Psoas muscle (tissue), 8 donors: ENCODE results near the gene STXBP6. TPM values are rescaled to one million over a fixed set of nuclear protein-coding genes. Genes with fewer than 3 reads are reported as not detected.

ENCODE experiments used
- ATAC-seq, 4 donors: fragments of 200-7000 bp; cut with Tn5 transposase; one replicate each; pipeline ENCODE4 v1.9.1; 2020; ENCODE audit warnings: moderate library complexity in 3 of 4, mild to moderate bottlenecking in 2 of 4
- DNase-seq, 2 donors: peaks; one replicate each; pipeline ENCODE4 v3.0.0-alpha.2; 2020
- H3K27ac ChIP-seq: fragments of 200-600 bp; one replicate; pipeline ENCODE4 v1.8.0; 2022
- H3K27me3 ChIP-seq, 3 donors: fragments of 200-600 bp in 1 of 3; one replicate each; pipeline versions ENCODE4 v1.6.1 to v1.8.0; 2013 to 2022; ENCODE audit warnings: low read length in 2 of 3, mild to moderate bottlenecking in 2 of 3, moderate library complexity in 1 of 3; ENCODE audit not compliant: insufficient read depth in 3 of 3
- H3K36me3 ChIP-seq, 2 donors: fragments of 200-600 bp in 1 of 2; one replicate each; pipeline versions ENCODE4 v1.6.1 to v1.8.0; 2013 to 2022; ENCODE audit warnings: low read depth in 1 of 2, mild to moderate bottlenecking in 1 of 2, moderate library complexity in 1 of 2; ENCODE audit not compliant: insufficient read depth in 1 of 2
- H3K4me1 ChIP-seq: fragments of 200-600 bp; one replicate; pipeline ENCODE4 v1.8.0; 2022
- H3K4me3 ChIP-seq: fragments of 200-600 bp; one replicate; pipeline ENCODE4 v1.8.0; 2022; ENCODE audit warnings: mild to moderate bottlenecking
- H3K9me3 ChIP-seq: fragments of 200-600 bp; one replicate; pipeline ENCODE4 v1.8.0; 2022
- WGBS, 3 donors: extraction: QIAGEN DNeasy Blood & Tissue Kit; methylation state at CpG; one replicate each; pipeline versions ENCODE4 v1.1.6 to v1.1.7; 2013; 5-methylcytosine and 5-hydroxymethylcytosine counted together
- intact Hi-C, 2 donors: fragments of 100-400 bp; cut with DNase I; formaldehyde crosslinking; loops; one replicate each; pipeline versions ENCODE4 v1.11.0 to v1.14.2; 2022
- polyA plus RNA-seq, 3 donors: library from polyadenylated mRNA; stranded (reverse); fragments of 200-250 nt; gene quantifications; one replicate each; pipeline ENCODE4 v1.2.3, GENCODE V29; 2013
- total RNA-seq, 4 donors: library from RNA; stranded (reverse); fragmentation: NEBNext Ultra II Directional in 2 of 4; extraction: Animal tissue kit (Norgen Biotek cat#: 25700) in 2 of 4; gene quantifications; one replicate each; pipeline versions ENCODE4 v1.2.1 to v1.2.4, GENCODE V29; 2021 to 2023
- TF ChIP-seq, protein P1 (sequence below): fragments of 200-600 bp; IDR thresholded peaks from one replicate; pipeline ENCODE4 v1.8.0; 2022; ENCODE audit warnings: antibody characterized with exemption
- donor health status: healthy with polysubstance abuse.
- donor health status: DM: no; HTN: no; CAD: no; lungs with moderate emphysema.
- donor health status: Bipolar disorder and iron deficiency.
- donor health status: healthy.
- donor health status: DM: yes; HTN: yes; CAD: no.
- donor health status: DM: no; HTN: no; CAD: no.
- donor health status: DM: no; HTN: no; CAD: no.
- donor health status: DM: yes; HTN: yes; CAD: no.

Gene STXBP6
- total and polyA plus RNA-seq, 7 donors: 1.1 to 3.5 (median 2.2) TPM

DNA sequence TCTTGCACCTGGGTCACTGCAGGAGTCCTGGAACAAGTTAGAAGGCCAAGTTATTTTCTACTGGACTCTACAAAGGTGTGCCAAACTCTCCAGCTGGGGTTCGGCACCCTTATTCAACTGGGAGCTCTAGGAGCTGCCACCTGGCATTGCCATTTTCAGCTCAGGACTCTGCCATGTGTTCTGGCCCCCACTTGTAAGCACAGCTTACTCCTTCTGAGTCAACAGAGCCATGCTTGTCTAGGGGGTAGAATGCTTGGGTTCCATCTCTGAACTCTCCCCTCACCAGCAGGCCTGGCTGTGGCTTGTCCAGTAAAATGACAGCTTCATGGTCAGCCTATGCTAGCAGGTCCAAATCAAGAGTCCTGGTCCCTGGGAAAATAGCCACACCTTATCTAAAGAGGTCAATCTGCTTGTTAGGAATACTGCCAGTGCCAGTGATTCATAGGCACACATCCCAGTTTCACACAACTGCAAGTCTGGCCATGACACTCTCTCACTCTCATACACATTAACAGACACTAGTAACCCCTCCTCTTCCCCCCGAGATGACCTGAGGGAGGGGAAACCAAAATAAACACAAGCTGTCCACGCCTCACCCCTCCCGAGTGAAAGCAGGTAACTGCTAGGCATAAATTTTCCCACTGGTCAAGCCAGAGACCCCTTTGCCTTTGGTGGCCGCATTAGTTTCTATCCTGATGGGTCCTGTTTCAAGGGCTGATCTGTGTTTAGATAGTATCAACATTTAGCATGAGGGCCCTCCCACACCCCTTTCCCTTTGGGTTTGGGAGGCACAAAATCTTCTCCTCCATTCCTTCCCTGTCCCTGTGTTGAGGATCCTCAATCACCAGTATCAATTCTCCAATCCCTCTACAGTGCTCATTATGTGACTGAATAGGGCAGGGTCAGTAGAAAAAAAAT, 233.7 kb downstream of the STXBP6 start:
- DNase-seq (no peak), ATAC-seq (no peak)
- intact Hi-C loops: loop anchor here in 1 of 2 donors (5.0 kb wide), 1 partner anchor 226 kb away; no protein-coding TSS in a partner anchor
- TF ChIP-seq, protein P1, sequence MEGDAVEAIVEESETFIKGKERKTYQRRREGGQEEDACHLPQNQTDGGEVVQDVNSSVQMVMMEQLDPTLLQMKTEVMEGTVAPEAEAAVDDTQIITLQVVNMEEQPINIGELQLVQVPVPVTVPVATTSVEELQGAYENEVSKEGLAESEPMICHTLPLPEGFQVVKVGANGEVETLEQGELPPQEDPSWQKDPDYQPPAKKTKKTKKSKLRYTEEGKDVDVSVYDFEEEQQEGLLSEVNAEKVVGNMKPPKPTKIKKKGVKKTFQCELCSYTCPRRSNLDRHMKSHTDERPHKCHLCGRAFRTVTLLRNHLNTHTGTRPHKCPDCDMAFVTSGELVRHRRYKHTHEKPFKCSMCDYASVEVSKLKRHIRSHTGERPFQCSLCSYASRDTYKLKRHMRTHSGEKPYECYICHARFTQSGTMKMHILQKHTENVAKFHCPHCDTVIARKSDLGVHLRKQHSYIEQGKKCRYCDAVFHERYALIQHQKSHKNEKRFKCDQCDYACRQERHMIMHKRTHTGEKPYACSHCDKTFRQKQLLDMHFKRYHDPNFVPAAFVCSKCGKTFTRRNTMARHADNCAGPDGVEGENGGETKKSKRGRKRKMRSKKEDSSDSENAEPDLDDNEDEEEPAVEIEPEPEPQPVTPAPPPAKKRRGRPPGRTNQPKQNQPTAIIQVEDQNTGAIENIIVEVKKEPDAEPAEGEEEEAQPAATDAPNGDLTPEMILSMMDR: no peak
- no peaks in the 10 kb centered on the region for H3K36me3 ChIP-seq
- 52 to 63% (median 56%) methylated on average over 5 of the region's 5 CpGs for WGBS, 3 donors
- no peaks in the 10 kb centered on the region for H3K27me3 ChIP-seq
- no peak overlapping the region for H3K27ac ChIP-seq
- no peak overlapping the region for H3K4me3 ChIP-seq
- H3K4me1 ChIP-seq: peaks cover 5% of the 10 kb centered on the region
- H3K9me3 ChIP-seq: no peaks in the 10 kb centered on the region

DNA sequence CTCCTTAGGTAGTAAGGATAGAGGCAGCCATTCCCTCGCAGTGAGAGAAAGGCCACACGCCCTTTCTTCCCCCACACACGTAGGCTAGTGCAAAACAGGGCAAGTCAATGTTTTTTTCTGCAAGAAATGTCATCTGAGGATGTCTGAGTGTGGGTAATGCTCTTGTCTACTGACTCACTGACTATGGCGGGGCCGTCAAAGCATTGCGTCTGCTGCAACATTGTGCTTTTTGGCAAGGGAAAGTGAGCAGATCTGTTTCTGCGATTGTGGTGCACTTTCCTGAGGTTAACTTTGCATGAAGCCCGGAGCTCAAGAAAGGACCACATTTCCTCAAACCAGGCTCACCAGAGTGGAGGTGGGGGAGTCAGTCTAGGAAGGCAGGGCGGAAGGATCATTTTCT, 234.4 kb downstream of the STXBP6 start:
- 71 to 85% (median 78%) methylated on average over 9 of the region's 9 CpGs for WGBS, 3 donors
- Histone ChIP-seq H3K4me1 (peaks cover 5% of the 10 kb centered on the region), H3K9me3 (no peaks in the 10 kb centered on the region), H3K36me3 (no peaks in the 10 kb centered on the region), H3K27me3 (no peaks in the 10 kb centered on the region), H3K27ac (no peak overlapping the region), H3K4me3 (no peak overlapping the region)
- no peak for ATAC-seq
- intact Hi-C loops: loop anchor here in 1 of 2 donors (5.0 kb wide), 1 partner anchor 227 kb away; no protein-coding TSS in a partner anchor
- no peak for DNase-seq
- TF ChIP-seq, protein P1: no peak

DNA sequence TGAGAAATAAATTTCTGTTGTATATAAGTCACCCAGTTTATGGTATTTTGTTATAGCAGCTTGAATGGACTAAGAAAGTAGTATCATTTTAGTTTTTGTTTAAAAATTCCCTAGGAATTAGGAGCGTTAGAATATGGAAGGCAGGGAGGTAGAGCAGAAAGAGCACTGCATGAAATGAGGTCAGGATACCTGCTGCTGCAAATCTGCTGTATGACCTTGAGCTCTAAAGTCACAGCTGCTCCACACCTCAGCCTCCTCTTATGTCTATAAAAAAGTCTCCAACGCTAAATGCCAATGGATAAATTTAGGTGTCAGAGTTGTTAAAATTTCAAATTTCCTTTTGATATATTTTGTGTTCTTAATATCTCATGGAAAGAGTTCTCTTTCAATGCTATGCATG, 235.0 kb downstream of the STXBP6 start:
- Histone ChIP-seq H3K4me3 (no peak overlapping the region), H3K27ac (no peak overlapping the region), H3K4me1 (peaks cover 5% of the 10 kb centered on the region), H3K27me3 (no peaks in the 10 kb centered on the region), H3K36me3 (no peaks in the 10 kb centered on the region), H3K9me3 (no peaks in the 10 kb centered on the region)
- ATAC-seq (no peak), DNase-seq (no peak)
- TF ChIP-seq, protein P1: no peak
- 90 to 96% (median 94%) methylated on average over 2 of the region's 2 CpGs for WGBS, 3 donors
- intact Hi-C loops: loop anchor here in 1 of 2 donors (5.0 kb wide), 1 partner anchor 227 kb away; no protein-coding TSS in a partner anchor

DNA sequence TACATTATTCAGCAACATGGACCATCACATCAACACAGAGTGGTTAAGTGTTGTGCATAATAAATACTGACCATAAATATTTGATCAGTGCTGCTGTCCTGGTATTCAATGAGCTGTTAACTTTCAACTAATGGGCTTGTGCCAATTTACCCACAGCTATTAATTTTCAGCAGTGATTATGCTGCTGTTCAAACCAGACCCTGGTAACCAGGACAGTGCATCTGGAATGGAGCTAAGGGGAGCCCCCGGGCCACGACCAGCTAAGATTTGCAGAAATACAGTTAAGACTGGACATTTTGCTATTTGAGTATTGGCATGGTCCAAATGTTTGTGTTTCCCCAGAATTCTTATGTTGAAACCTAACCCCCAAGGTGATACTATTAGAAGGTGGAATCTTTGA, 235.6 kb downstream of the STXBP6 start:
- no peaks in the 10 kb centered on the region for H3K27me3 ChIP-seq
- TF ChIP-seq, protein P1: no peak
- H3K9me3 ChIP-seq: no peaks in the 10 kb centered on the region
- H3K4me3 ChIP-seq: no peak overlapping the region
- H3K27ac ChIP-seq: no peak overlapping the region
- intact Hi-C loops: no loop called here
- no peaks in the 10 kb centered on the region for H3K36me3 ChIP-seq
- no peak for DNase-seq
- no peak for ATAC-seq
- WGBS, 3 donors: 90 to 98% (median 96%) methylated on average over 2 of the region's 2 CpGs
- peaks cover 5% of the 10 kb centered on the region for H3K4me1 ChIP-seq
